Calu3 (cell line): Measurements from ENCODE around the gene PAQR8. TPM values are rescaled to one million over a fixed set of nuclear protein-coding genes. Genes with fewer than 3 reads are reported as not detected.

Experiments used
- BruUV-seq: library from RNA; stranded (reverse); fragments of 400-500 nt; replicated peaks from 2 replicates; lab custom pipeline; 2021; lab: Mats Ljungman, UMichigan
- CTCF ChIA-PET: fragments of 300-600 bp; sonication (Branson Sonifier 250); formaldehyde crosslinking; loops from one replicate; lab custom pipeline; 2022; ENCODE audit warnings: antibody characterized with exemption; lab: Charles Lee
- DNase-seq: peaks from one replicate; pipeline ENCODE4 v3.0.0; 2022
- H3K27ac Mint-ChIP-seq: one replicate; pipeline ENCODE4 v1.8.0; 2022; ENCODE audit warnings: mixed read lengths; ENCODE audit not compliant: unreplicated experiment
- H3K27me3 Mint-ChIP-seq: one replicate; pipeline ENCODE4 v1.8.0; 2022; ENCODE audit warnings: mixed read lengths; ENCODE audit not compliant: unreplicated experiment
- H3K36me3 Mint-ChIP-seq: one replicate; pipeline ENCODE4 v1.8.0; 2022; ENCODE audit warnings: mild to moderate bottlenecking, moderate library complexity, mixed read lengths; ENCODE audit not compliant: insufficient read depth, unreplicated experiment
- H3K4me1 Mint-ChIP-seq: one replicate; pipeline ENCODE4 v1.8.0; 2022; ENCODE audit warnings: mild to moderate bottlenecking, low read depth, mixed read lengths; ENCODE audit not compliant: unreplicated experiment
- H3K4me3 Mint-ChIP-seq: one replicate; pipeline ENCODE4 v1.8.0; 2022; ENCODE audit warnings: mild to moderate bottlenecking, low read depth, moderate library complexity, mixed read lengths; ENCODE audit not compliant: unreplicated experiment
- H3K9me3 Mint-ChIP-seq: one replicate; pipeline ENCODE4 v1.8.0; 2022; ENCODE audit warnings: low read depth, mixed read lengths; ENCODE audit not compliant: unreplicated experiment
- intact Hi-C: fragments of 100-400 bp; cut with micrococcal nuclease; formaldehyde crosslinking; loops from one replicate; pipeline ENCODE4 v1.10.0; 2022; ENCODE audit not compliant: unreplicated experiment
- total RNA-seq: library from RNA; stranded (reverse); gene quantifications from 2 replicates; pipeline ENCODE4 v1.2.3, GENCODE V29; 2022
- TF ChIP-seq, protein P1 (sequence below): fragments of 200-600 bp; IDR thresholded peaks from one replicate; pipeline ENCODE4 v1.8.0; 2022; ENCODE audit warnings: antibody characterized with exemption; ENCODE audit not compliant: unreplicated experiment

PAQR8 gene
- total RNA-seq, 1 experiment from 2014 or later = 16.3 TPM

DNA sequence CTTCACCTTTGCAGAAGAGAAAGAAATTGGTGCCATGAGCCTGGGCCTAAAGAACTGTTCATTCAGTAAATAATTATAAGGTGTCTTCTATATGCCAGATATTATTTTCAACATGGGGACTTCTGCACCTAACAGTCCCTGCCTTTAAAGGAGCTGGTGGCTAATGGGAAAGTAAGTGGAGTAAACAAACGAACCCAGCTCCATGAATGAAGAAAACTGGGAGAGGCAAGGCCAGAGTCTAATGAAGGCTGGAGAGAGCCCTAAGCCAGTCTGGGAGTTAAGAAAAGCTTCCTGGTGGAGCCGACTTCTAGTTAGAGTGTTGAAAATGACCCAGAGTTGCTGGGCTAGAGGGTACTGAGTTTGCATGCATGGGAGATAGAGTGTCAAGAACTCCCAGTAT, 34.0 kb downstream of the PAQR8 start:
- no peak for DNase-seq
- BruUV-seq = no TSS peak
- no peak overlapping the region for H3K27ac Mint-ChIP-seq
- intact Hi-C loops = no loop called here
- TF ChIP-seq, protein P1, sequence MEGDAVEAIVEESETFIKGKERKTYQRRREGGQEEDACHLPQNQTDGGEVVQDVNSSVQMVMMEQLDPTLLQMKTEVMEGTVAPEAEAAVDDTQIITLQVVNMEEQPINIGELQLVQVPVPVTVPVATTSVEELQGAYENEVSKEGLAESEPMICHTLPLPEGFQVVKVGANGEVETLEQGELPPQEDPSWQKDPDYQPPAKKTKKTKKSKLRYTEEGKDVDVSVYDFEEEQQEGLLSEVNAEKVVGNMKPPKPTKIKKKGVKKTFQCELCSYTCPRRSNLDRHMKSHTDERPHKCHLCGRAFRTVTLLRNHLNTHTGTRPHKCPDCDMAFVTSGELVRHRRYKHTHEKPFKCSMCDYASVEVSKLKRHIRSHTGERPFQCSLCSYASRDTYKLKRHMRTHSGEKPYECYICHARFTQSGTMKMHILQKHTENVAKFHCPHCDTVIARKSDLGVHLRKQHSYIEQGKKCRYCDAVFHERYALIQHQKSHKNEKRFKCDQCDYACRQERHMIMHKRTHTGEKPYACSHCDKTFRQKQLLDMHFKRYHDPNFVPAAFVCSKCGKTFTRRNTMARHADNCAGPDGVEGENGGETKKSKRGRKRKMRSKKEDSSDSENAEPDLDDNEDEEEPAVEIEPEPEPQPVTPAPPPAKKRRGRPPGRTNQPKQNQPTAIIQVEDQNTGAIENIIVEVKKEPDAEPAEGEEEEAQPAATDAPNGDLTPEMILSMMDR = no peak
- H3K36me3 Mint-ChIP-seq = no peaks in the 10 kb centered on the region
- no peaks in the 10 kb centered on the region for H3K9me3 Mint-ChIP-seq
- H3K27me3 Mint-ChIP-seq = no peaks in the 10 kb centered on the region
- CTCF ChIA-PET = no interaction called here
- no peak overlapping the region for H3K4me3 Mint-ChIP-seq
- H3K4me1 Mint-ChIP-seq = peaks cover 39% of the 10 kb centered on the region

DNA sequence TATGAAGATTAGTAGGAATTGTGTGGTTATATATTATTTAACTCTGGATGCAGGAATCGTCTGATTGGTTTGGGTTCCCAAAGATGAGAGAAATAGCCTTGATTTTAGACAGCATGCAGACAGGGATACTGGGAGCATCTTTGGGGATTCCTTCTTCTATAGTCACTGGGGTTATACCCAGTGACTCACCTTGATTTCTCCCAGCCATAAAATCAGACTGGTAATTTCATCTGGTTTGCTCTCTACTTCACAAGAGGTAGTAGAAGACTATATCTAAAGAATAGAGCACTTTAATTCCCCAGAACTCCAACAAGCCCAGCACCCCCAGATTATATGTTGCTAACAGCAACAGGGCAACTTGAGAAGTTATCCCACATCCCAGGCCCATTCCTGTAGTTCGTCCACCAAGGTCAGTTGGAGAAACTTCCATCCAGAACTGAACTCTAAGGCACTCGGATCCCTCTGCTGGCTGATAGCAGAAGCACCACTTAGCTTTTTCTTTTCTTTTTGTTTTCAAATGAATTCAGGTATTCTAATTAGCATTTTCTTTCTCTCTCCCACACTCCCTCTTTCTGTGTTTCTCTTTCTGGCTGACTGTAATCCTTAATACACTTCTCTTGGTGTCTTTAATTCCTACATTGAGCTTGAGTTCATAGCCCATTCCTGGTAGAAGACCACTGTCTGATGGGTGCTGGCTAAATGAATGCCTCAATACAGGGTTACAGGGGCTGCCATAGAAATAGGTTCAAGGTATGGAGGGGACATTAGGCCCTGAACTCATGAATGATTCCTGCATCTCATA, 37.8 kb downstream of the PAQR8 start:
- intact Hi-C loops = loop anchor here (1.0 kb wide), 2 partner anchors 112 to 236 kb away; no protein-coding TSS in a partner anchor
- TF ChIP-seq, protein P1 = peak; percentile 71
- BruUV-seq = no TSS peak
- Mint-ChIP-seq H3K27me3 (no peaks in the 10 kb centered on the region), H3K27ac (no peak overlapping the region), H3K4me3 (no peak overlapping the region), H3K4me1 (peaks cover 36% of the 10 kb centered on the region), H3K9me3 (no peaks in the 10 kb centered on the region), H3K36me3 (peaks cover 4% of the 10 kb centered on the region)
- peak; percentile 45 for DNase-seq
- CTCF ChIA-PET = interaction anchor here (0.6 to 1.7 kb wide), 8 partner anchors 9 to 116 kb away, joined by 3 to 12 read pairs (median 6); partner anchors contain the start of gene MCM3

DNA sequence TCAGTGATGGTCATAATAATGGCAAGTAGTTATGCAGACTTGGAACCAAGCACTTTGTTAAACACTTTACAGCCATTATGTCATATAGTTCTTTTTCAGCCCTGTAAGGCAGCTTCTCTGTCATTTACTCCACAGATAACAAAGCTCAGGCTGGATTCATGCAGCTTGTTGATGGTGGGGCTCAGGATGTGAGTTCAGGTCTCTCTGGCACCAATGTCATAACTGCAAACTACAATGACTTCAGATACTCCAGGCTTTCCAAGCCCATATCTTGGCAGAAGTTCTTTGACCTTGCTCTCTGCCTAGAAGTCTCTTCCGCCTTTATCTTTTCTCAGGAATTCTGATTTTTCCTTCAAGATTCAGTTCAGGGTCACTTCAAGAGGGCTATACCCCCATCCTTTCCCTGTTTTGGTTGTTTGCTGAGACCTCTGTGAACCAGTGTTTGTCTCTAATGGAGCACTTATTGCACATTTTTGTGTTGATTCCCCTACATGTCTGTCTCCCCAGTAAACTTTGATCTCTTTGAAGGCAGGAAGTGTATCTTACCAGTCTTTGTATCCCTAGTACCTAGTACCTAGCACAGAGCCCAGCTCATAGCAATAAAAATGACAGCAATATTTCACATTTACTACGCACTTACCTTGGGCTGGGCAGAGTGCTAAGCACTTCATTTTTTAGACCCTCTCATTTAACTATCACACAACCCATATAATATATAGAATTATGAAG, 38.5 kb downstream of the PAQR8 start:
- Mint-ChIP-seq H3K36me3 (peaks cover 4% of the 10 kb centered on the region), H3K4me3 (no peak overlapping the region), H3K27me3 (no peaks in the 10 kb centered on the region), H3K4me1 (peaks cover 36% of the 10 kb centered on the region), H3K27ac (no peak overlapping the region), H3K9me3 (no peaks in the 10 kb centered on the region)
- no TSS peak for BruUV-seq
- intact Hi-C loops = no loop called here
- DNase-seq = no peak
- TF ChIP-seq, protein P1 = no peak
- CTCF ChIA-PET = interaction anchor here (0.9 to 1.7 kb wide), 8 partner anchors 10 to 117 kb away, joined by 3 to 12 read pairs (median 6); partner anchors contain the start of gene MCM3

DNA sequence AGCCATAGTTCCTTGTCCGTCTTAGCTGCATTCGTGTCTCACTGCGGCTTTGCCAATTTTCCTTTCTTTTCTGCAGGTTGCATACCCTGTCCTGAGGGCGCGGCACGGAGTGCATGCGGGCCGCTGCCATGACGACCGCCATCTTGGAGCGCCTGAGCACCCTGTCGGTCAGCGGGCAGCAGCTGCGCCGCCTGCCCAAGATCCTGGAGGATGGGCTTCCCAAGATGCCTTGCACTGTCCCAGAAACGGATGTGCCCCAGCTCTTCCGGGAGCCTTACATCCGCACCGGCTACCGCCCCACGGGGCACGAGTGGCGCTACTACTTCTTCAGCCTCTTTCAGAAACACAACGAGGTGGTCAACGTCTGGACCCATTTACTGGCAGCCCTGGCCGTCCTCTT, 41.1 kb downstream of the PAQR8 start:
- CTCF ChIA-PET = interaction anchor here (0.7 to 1.8 kb wide), 2 partner anchors 13 to 14 kb away, joined by 4 read pairs; no protein-coding TSS in a partner anchor
- BruUV-seq = no TSS peak
- Mint-ChIP-seq H3K27ac (no peak overlapping the region), H3K4me3 (no peak overlapping the region), H3K36me3 (peaks cover 4% of the 10 kb centered on the region), H3K9me3 (no peaks in the 10 kb centered on the region), H3K27me3 (no peaks in the 10 kb centered on the region), H3K4me1 (peaks cover 26% of the 10 kb centered on the region)
- TF ChIP-seq, protein P1 = no peak
- intact Hi-C loops = no loop called here
- no peak for DNase-seq
